HG03280 (cell line): ENCODE measurements around the gene ANLN.

Source experiments
- ATAC-seq: cut with Tn5 transposase; IDR thresholded peaks from one replicate; pipeline ENCODE4 v1.9.1; 2021; ENCODE audit warnings: mild to moderate bottlenecking, moderate library complexity; ENCODE audit not compliant: unreplicated experiment

Gene ANLN, protein sequence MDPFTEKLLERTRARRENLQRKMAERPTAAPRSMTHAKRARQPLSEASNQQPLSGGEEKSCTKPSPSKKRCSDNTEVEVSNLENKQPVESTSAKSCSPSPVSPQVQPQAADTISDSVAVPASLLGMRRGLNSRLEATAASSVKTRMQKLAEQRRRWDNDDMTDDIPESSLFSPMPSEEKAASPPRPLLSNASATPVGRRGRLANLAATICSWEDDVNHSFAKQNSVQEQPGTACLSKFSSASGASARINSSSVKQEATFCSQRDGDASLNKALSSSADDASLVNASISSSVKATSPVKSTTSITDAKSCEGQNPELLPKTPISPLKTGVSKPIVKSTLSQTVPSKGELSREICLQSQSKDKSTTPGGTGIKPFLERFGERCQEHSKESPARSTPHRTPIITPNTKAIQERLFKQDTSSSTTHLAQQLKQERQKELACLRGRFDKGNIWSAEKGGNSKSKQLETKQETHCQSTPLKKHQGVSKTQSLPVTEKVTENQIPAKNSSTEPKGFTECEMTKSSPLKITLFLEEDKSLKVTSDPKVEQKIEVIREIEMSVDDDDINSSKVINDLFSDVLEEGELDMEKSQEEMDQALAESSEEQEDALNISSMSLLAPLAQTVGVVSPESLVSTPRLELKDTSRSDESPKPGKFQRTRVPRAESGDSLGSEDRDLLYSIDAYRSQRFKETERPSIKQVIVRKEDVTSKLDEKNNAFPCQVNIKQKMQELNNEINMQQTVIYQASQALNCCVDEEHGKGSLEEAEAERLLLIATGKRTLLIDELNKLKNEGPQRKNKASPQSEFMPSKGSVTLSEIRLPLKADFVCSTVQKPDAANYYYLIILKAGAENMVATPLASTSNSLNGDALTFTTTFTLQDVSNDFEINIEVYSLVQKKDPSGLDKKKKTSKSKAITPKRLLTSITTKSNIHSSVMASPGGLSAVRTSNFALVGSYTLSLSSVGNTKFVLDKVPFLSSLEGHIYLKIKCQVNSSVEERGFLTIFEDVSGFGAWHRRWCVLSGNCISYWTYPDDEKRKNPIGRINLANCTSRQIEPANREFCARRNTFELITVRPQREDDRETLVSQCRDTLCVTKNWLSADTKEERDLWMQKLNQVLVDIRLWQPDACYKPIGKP

DNA sequence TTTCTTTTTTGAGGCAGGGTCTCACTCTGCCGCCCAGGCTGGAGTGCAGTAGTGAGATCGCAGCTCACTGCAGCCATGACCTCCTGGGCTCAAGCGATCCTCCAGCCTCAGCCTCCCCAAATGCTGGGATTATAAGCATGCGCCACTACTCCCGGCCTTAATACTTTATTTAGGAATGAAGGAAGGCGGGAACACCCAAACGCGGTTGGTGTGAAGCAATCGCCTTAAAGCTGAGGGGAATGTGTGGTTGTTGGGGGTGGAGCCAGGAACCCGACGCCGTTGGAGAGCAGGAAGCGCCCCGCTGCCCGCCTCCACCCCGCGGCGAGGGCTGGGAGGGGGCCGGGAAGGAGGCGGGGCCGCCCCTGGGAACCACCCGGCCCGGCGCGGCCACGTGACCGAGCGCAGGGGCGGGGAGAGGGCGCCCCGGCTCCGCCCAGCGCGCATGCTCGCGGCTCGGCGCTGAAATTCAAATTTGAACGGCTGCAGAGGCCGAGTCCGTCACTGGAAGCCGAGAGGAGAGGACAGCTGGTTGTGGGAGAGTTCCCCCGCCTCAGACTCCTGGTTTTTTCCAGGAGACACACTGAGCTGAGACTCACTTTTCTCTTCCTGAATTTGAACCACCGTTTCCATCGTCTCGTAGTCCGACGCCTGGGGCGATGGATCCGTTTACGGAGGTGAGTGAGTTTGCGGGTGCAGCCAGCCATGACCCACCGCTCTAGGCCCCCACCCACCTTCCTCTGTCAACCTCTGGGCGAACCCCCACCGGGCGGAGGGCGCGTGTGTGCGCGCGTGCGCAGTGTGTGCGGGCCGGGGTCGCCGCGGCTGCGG lies at the start of gene ANLN:
ANLN (plus strand) TSS at position 492 of the 828 bp plus-strand sequence; CDS start at position 657, 165 bp downstream.
- ATAC-seq, result peak; percentile 78

DNA sequence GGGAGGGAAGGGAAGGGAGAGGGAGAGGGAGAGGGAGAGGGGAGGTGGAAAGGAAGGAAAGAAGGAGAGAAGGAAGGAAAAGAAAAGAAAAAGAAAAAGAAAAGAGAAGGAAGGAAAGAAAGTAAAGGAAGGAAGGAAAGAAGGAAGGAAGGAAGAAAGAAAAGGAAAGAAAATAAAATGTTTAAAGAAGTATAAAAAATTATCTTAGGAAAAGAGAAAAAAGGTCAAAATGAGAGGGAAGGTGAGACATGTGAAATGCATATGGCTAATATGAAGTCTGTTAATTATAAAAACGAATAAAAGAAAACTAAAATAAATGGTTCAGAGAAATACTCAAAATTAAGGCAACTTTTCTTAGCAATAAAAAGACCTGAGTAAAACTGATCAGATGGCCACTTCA lies 46.1 kb upstream of the ANLN start:
- ATAC-seq, result no peak

DNA sequence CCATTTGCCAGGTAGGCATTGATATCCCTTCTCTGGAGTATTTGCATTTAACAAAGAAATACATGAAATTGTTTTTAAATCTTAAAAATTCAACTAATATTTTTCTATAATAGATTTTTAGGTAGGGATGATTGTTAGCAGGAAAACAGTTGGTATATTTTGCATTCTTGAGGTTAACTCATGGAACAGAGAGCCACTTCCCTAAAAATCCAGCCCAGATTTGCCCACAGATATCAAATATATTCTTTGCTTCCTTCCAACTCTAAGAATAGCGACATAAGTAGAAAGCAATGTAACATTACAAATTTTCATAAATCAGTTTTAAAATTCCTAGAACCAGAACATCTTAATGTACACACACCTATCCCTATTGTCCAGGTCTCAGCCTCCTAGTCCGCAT lies 45.0 kb upstream of the ANLN start:
- ATAC-seq, result no peak

DNA sequence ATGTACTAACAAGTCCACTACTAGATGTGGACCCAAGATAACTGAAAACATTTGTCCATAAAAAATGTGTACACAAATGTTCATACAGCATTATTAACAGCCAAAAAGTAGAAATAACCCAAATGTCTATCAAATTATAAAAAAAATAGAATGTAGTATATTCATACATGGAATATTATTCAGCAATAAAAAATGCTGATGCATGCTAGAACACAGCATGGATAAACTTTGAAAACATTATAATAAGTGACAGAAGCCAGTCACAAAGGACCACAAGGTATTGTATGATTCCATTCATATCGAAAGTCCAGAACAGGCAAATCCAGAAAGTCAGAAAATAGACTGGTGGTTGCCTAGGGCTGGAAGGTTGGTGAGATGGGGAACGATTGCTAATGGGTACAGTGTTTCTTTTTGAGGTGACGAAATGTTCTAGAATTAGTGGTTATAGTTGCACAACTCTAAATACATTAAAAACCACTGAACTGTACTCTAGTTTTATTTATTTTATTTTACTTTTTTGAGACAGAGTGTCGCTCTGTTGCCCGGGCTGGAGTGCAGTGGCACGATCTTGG lies 43.3 kb upstream of the ANLN start:
- no peak for ATAC-seq

DNA sequence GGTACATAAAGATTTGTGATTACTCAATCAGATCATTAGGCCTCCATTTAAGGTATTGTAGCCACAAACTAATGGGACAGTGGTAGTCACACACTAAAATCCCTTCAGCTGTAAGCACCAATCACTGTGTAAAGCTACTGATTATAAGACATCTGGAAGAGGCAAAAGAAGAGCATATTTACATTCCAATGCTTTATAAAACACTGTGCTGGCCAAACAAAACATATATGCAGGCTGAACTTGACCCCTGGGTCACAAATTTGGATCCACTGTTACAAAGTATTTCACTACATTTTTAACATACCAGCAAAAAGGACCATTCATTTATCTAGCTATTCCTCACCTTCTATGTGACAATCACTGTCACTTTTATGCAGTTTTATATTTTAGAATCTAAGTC lies 41.4 kb upstream of the ANLN start:
- ATAC-seq, result no peak

DNA sequence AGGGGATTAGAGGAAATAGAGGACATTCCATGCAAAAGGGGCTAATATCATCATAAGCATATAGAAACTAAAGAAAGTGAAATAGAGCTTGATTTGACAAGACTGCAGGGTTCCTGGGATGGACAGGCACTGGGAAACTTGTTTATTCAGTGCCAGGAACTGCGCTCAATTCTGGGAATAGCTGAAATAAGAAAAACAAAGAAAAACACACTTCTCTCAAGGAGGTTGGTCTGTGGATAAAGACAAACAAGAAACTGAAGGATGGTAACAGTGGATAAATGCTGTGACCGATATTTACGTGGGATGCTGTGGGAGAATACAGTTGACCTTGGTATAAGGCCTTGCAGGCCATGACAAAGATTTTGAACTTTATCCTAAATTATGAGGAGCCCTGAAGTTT lies 40.9 kb upstream of the ANLN start:
- no peak for ATAC-seq

DNA sequence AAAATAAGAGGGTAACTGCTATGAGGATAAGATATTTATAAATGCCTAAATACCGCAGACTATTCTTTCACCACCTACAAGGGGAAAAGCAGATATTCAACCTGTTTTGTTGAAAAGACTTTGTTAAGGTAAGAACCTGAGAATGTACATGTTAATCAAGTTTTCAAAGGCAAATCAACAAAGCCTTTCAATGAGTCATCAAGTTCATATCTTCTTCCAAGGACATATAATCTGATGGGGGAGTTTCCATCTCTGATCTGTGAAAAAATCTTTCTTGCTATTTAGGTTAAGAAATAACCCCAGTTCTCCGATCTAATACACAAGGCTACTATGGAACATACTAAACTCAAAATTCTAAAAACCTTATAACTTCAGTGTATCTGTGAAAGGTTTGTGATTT lies 40.0 kb upstream of the ANLN start:
- ATAC-seq, result no peak

DNA sequence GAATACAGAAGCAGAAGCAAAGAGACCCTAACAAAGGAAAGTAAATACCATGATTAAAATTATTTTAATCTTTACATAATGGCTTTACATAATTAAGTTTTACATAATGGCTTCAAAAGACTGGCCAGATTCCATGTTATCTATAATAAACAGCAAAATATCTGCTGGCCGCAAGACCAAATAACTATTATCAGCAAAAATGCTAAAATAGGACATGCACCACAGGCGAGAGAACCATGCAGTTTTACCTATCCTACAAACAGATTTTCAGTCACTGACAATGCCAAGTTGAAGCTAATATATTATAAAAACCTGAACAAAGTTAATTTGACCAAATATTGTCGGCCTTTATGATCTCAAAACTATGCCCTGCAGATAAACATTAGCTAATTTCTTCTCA lies 34.2 kb upstream of the ANLN start:
- ATAC-seq, result no peak

DNA sequence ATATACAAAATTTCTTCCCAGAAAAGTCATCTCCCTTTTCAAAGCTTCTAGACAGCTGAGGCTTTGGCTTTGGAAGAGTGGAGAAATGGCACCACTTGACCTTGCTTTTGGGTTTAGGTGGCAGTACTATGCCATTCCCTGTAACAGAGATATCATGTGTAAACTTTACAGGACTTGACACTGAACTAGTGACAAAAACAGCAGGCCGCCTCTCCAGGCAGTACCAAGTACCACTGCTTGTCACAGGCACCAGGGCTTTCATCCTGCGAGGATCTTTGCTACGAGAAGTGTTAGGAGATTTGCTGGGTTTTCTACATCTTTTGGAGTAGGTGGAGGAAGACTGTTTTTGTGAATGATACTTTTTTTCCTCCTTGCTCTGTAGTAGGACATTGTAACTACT lies 32.6 kb upstream of the ANLN start:
- no peak for ATAC-seq

DNA sequence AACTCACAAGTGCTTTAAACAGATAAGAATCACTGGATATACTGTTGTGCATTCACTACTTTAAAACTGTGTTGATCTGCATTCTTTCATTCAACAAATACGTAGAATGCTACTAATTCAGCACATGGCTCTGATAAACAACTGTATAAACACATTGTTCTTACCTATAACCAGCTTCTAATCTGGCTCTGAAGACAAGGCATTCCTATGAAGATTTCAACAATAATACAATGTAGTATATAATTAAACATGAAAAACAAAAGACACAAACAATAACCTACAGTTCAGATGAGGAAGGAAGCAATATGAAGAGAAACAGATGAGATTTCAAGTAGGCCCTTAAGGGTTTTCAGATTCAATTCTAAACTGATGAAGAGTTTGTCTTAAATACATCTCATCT lies 31.1 kb upstream of the ANLN start:
- no peak for ATAC-seq

DNA sequence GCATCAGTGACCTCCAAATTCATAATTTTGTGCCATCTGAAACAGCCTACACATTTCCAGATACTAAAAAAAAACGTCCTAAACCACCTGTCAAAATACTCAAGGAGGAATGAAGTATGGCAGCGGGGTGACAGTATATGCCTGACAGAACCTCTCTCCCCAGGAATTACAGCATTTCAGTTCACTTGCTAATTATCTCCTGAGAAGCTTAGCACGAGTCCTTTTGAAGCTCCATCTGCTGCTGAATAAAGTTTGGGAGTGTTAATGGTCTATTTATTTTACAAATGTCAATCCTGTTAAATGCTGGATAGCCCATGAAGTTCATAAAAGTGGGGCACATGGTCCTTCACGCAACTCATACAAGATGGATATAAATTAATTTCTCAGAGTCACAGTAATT lies 29.4 kb upstream of the ANLN start:
- no peak for ATAC-seq

DNA sequence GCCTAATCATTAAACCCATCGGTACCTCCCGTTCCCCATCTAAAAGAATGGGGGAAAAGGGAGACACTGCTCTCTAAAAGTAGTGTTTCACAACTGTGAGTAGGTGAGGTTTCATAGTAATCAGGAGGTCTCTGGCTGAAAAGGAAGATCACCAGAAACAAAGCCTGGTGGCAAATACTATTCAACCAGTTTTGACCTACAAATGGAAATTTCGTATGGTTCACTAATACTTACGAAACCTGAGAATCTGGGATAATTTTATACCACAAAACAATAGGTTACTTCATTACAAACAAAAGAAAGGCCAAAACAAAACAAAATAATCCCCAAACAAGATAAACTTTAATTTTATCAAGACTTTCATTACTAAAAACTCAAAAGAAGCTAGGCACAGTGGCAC lies 28.4 kb upstream of the ANLN start:
- no peak for ATAC-seq

DNA sequence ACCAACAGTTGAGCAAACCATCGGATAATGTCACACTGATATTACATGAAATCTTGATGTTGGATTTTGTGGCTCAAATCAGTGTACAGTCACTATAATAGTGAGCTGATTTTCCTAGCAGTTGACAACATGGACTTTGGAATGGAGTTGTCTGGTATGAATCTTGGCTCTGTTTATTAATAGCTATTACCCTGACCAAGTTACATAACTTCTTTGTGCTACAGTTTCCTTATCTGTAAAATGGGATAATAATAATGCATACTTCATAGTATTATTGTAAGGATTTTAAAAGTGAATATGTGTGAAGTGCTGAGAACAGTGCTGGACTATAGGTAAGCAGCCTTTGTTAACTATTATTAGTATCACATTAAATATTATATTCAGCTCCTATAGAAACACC lies 26.1 kb upstream of the ANLN start:
- ATAC-seq, result no peak

DNA sequence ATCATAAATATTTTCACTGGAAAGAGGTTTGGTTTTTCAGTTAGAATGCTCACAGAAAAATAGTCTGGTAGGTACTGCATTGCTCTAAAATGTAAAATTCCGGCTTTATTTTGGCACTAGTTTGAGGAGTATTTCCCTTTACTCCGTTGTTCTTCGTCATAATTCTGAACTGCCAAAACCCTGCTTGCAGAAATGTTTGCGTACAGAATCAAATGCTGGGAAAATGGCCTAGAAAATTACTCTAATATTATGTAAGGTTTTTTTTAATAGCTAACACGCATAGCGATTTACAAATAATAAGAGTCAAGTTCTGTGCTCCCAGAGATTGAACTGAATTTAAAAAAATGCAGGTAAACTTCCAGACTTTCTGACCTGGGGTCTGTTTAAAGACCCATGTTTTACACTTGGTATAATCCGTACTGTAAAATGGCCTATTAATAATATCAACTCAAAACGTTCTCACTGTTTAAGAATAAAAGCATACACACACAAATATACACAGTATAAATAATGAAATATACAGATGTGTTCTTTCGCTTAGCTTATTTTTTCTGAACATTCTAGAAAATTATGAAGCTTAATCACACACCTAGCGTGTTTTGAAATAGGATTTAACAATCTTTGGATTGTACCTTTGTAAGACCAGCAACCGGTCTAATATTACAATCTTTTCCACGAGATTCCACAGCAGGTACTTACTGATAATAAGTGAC lies 23.5 kb upstream of the ANLN start:
- no peak for ATAC-seq

DNA sequence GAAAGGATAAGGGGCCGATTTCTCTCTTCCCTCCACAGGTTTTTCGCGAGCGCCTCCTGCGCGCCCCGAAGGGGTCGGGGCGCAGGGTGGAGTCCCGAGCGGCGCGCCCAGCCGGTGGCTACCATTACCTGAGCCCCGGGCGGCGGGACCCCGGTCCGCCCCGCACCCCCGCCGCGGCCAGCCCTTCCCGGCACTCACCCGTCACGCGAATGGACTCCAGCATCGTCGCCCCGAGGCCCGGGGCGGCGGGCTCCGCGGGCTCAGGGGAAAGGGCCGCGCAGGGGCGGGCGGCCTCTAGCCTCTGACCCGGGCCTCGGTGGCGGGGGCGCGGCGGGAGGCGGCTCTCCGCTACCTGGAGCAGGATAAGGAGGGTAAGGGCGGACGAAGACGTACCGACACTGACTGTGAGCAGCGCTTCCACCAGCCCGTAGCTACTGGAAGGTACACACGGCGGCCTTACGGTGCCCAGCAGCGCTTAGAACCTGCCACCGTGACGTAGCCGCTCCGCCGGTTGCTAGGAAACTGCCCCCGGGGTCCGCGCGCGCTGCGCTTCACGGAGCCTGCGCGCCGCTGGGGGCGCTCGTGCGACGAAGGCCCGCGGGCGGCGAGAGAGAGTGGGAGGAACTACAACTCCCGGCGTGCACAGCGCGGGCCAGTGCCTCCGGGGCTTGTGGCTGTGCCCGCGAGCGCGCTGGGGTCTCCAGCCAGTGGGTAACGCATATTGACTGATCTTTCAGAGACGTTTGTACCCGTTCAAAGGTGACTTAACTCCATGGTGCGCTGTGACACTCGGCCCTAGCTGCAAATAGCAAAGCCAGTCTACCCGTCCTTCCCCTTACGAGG lies 22.7 kb upstream of the ANLN start:
- ATAC-seq, result peak; percentile 99

DNA sequence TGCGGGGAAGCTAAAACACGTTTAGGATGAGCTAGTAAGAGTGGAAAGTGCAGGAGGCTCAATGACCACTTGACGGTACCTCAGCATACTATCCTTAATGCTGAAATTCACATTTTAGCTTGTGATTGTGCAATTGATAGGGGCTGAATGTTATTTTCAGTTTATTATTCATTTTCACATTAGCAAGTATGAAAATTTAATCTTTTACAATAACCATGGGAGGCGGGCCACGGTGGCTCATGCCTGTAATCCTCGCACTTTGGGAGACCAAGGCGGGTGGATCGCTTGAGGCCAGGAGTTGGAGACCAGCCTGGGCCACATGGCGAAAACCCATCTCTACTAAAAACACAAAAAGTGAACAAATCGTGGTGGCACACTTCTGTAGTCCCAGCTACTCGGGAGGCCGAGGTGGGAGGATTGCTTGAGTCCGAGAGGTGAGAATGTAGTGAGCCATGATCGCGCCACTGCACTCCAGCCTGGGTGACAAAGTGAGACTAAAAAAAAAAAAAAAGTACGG lies 22.0 kb upstream of the ANLN start:
- ATAC-seq, result no peak

DNA sequence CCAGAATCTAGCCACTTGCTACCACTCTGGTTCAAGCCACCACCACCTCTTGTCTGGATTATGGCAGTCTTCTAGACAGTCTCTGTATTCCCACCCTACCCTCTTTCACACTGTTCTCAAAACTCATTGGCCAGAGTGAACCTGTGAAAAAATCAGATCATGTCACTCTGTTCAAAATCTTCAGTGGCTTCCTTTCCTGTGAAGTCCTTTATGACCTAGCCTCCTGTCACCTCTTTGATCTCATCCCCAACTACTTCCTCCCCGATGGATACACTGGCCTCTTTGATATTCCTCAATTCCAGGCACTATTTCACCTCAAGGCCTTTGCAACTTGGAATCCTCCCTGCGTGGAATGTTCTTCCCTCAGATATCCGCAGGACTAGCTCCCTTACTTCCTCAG lies 21.2 kb upstream of the ANLN start:
- no peak for ATAC-seq

DNA sequence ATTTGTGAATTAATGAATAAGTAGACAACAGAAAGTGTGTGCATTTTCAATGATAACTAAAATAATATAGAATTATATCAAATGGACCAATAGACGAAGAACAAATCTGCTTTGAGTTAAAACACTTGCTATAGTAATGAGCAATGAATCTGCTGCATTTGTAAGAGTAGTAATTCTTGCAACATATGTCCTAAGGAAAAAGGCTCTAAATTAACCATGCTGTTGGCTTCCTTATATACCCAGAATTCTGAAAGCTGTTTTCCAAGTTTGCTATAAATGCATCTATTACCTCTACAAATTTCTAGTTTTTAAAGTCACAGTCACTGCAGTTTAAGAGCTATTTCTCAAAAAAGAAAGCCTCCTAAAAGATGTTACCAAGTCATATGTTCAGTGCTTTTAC lies 20.5 kb upstream of the ANLN start:
- no peak for ATAC-seq

DNA sequence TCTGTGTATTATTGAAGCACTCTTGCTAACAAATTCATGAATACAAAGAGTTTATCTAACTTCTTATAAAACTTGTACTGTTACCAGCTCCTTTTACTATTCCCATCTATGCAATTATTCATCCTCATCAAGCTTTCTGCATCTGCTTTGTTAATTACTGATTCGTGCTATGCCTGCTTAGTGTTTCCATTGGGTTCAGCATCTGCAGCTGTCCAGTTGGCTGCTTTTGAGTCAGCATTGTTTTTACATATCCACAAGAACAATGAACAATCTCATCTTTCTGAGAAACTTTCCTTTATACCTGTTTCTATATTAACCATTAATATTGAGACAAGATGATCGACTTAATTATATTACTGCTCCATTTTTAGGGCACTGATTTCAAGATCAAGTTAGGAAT lies 19.6 kb upstream of the ANLN start:
- no peak for ATAC-seq
